ENCODE data around the gene C4orf36.

- TF ChIP-seq CTCF (IDR thresholded peaks at IDR 0.05): no peak
- TF ChIP-seq POLR2A (IDR thresholded peaks at IDR 0.05): no peak
These were observed 34.3 kb upstream of the C4orf36 start for GRCh38 chr4:86926435-86927086.
